Astrocyte (in vitro differentiated cells and primary cell): ENCODE data around the gene DUSP11. TPM values are rescaled to one million over a fixed set of nuclear protein-coding genes. Genes with fewer than 3 reads are reported as not detected.

Experiments
- DNase-seq: peaks from one replicate; pipeline ENCODE4 v3.0.0-alpha.2; 2010; ENCODE audit warnings: low read depth
- FAIRE-seq: peaks from 2 replicates; lab custom pipeline; 2011; peaks lifted over from hg19 to GRCh38; lab: Jason Lieb, UNC
- H2AFZ ChIP-seq: 2 replicates; pipeline ENCODE4 v1.6.0; 2012; ENCODE audit warnings: low read depth, low read length, inconsistent platforms
- H3K27ac ChIP-seq: 2 replicates; pipeline ENCODE4 v1.5.1; 2011; ENCODE audit warnings: low read depth, low read length, inconsistent platforms
- H3K27me3 ChIP-seq: 2 replicates; pipeline ENCODE4 v1.6.0; 2011; ENCODE audit warnings: low read length, inconsistent platforms; ENCODE audit not compliant: insufficient read depth
- H3K36me3 ChIP-seq: 2 replicates; pipeline ENCODE4 v1.5.1; 2011; ENCODE audit warnings: low read length, inconsistent platforms; ENCODE audit not compliant: insufficient read depth
- H3K4me1 ChIP-seq: 2 replicates; pipeline ENCODE4 v1.5.1; 2011; ENCODE audit warnings: low read length, inconsistent platforms; ENCODE audit not compliant: insufficient read depth
- H3K4me2 ChIP-seq: 2 replicates; pipeline ENCODE4 v1.6.0; 2012; ENCODE audit warnings: low read length, inconsistent platforms
- H3K4me3 ChIP-seq: 2 replicates; pipeline ENCODE4 v1.5.1; 2011; ENCODE audit warnings: low read depth, mild to moderate bottlenecking, low read length, inconsistent platforms; ENCODE audit not compliant: insufficient read depth
- H3K79me2 ChIP-seq: 2 replicates; pipeline ENCODE4 v1.6.0; 2012; ENCODE audit warnings: mild to moderate bottlenecking, low read length, inconsistent platforms; ENCODE audit not compliant: insufficient read depth
- H3K9ac ChIP-seq: 2 replicates; pipeline ENCODE4 v1.6.0; 2012; ENCODE audit warnings: mild to moderate bottlenecking, low read length, inconsistent platforms
- H3K9me3 ChIP-seq: 2 replicates; pipeline ENCODE4 v1.5.1; 2012; ENCODE audit warnings: low read depth, mild to moderate bottlenecking, low read length, inconsistent platforms; ENCODE audit not compliant: insufficient read depth
- H4K20me1 ChIP-seq: 2 replicates; pipeline ENCODE4 v1.6.0; 2012; ENCODE audit warnings: low read length, inconsistent platforms; ENCODE audit not compliant: insufficient read depth
- H3K27ac Mint-ChIP-seq: one replicate; pipeline ENCODE4 v1.8.0; 2021; ENCODE audit warnings: mild to moderate bottlenecking, mixed read lengths; ENCODE audit not compliant: unreplicated experiment
- H3K27me3 Mint-ChIP-seq: one replicate; pipeline ENCODE4 v1.8.0; 2021; ENCODE audit warnings: low read depth, mixed read lengths; ENCODE audit not compliant: unreplicated experiment
- H3K36me3 Mint-ChIP-seq: one replicate; pipeline ENCODE4 v1.8.0; 2021; ENCODE audit warnings: low read depth, mixed read lengths; ENCODE audit not compliant: unreplicated experiment
- H3K4me1 Mint-ChIP-seq: one replicate; pipeline ENCODE4 v1.8.0; 2021; ENCODE audit warnings: low read depth, mixed read lengths; ENCODE audit not compliant: unreplicated experiment
- H3K4me3 Mint-ChIP-seq: one replicate; pipeline ENCODE4 v1.8.0; 2021; ENCODE audit warnings: mild to moderate bottlenecking, moderate library complexity, mixed read lengths; ENCODE audit not compliant: unreplicated experiment
- H3K9me3 Mint-ChIP-seq: one replicate; pipeline ENCODE4 v1.8.0; 2021; ENCODE audit warnings: mild to moderate bottlenecking, mixed read lengths; ENCODE audit not compliant: unreplicated experiment
- EZH2 ChIP-seq: IDR thresholded peaks from 2 replicates; pipeline ENCODE4 v1.6.1; 2012; ENCODE audit warnings: mild to moderate bottlenecking, low read length, inconsistent platforms; ENCODE audit not compliant: insufficient read depth
- total RNA-seq: library from RNA; stranded (reverse); gene quantifications from 2 replicates; pipeline ENCODE4 v1.2.1, GENCODE V29; 2021
- TF ChIP-seq, protein P1 (sequence below): IDR thresholded peaks from 2 replicates; pipeline ENCODE4 v1.5.1; 2011; ENCODE audit warnings: low read depth, mild to moderate bottlenecking, inconsistent platforms, low read length, moderate library complexity; ENCODE audit not compliant: insufficient read depth

DUSP11 gene
- total RNA-seq, 1 donor from 2014 or later = 39.6 TPM

GRCh38 chr2:73740767-73741166 lies 39.1 kb downstream of the DUSP11 start:
- H3K27me3 Mint-ChIP-seq = no peaks in the 10 kb centered on the region
- H3K27me3 ChIP-seq = no peaks in the 10 kb centered on the region
- peaks cover 29% of the 10 kb centered on the region for H3K36me3 Mint-ChIP-seq
- H3K79me2 ChIP-seq = peaks cover 10% of the 10 kb centered on the region
- FAIRE-seq (no peak), DNase-seq (no peak)
- no peaks in the 10 kb centered on the region for H3K9me3 ChIP-seq
- no peaks in the 10 kb centered on the region for H4K20me1 ChIP-seq
- no peak overlapping the region for H3K4me2 ChIP-seq
- no peak overlapping the region for H3K4me3 Mint-ChIP-seq
- TF ChIP-seq, protein P1, sequence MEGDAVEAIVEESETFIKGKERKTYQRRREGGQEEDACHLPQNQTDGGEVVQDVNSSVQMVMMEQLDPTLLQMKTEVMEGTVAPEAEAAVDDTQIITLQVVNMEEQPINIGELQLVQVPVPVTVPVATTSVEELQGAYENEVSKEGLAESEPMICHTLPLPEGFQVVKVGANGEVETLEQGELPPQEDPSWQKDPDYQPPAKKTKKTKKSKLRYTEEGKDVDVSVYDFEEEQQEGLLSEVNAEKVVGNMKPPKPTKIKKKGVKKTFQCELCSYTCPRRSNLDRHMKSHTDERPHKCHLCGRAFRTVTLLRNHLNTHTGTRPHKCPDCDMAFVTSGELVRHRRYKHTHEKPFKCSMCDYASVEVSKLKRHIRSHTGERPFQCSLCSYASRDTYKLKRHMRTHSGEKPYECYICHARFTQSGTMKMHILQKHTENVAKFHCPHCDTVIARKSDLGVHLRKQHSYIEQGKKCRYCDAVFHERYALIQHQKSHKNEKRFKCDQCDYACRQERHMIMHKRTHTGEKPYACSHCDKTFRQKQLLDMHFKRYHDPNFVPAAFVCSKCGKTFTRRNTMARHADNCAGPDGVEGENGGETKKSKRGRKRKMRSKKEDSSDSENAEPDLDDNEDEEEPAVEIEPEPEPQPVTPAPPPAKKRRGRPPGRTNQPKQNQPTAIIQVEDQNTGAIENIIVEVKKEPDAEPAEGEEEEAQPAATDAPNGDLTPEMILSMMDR = no peak
- TF ChIP-seq EZH2 = no peak
- H3K27ac Mint-ChIP-seq = no peak overlapping the region
- H3K9me3 Mint-ChIP-seq = no peaks in the 10 kb centered on the region
- H3K4me1 Mint-ChIP-seq = peaks cover 2% of the 10 kb centered on the region
- no peak overlapping the region for H3K27ac ChIP-seq
- peaks cover 3% of the 10 kb centered on the region for H3K36me3 ChIP-seq
- H3K4me3 ChIP-seq = no peak overlapping the region
- peaks cover 2% of the 10 kb centered on the region for H3K4me1 ChIP-seq
- no peak overlapping the region for H2AFZ ChIP-seq
- no peak overlapping the region for H3K9ac ChIP-seq

- no peak overlapping the region for H3K9ac ChIP-seq
- peaks cover 26% of the 10 kb centered on the region for H3K36me3 Mint-ChIP-seq
- peaks cover 17% of the 10 kb centered on the region for H3K79me2 ChIP-seq
- no peaks in the 10 kb centered on the region for H3K9me3 ChIP-seq
- H3K4me3 ChIP-seq = no peak overlapping the region
- peaks cover 2% of the 10 kb centered on the region for H3K4me1 Mint-ChIP-seq
- no peak for FAIRE-seq
- no peak overlapping the region for H3K4me3 Mint-ChIP-seq
- no peaks in the 10 kb centered on the region for H4K20me1 ChIP-seq
- H2AFZ ChIP-seq = no peak overlapping the region
- peaks cover 2% of the 10 kb centered on the region for H3K4me1 ChIP-seq
- no peaks in the 10 kb centered on the region for H3K9me3 Mint-ChIP-seq
- H3K27me3 Mint-ChIP-seq = no peaks in the 10 kb centered on the region
- H3K36me3 ChIP-seq = peaks cover 3% of the 10 kb centered on the region
- no peak overlapping the region for H3K4me2 ChIP-seq
- H3K27ac ChIP-seq = no peak overlapping the region
- no peak for DNase-seq
- H3K27ac Mint-ChIP-seq = no peak overlapping the region
- TF ChIP-seq, protein P1 = no peak
- no peak for TF ChIP-seq EZH2
- H3K27me3 ChIP-seq = no peaks in the 10 kb centered on the region
These were observed 40.8 kb downstream of the DUSP11 start for GRCh38 chr2:73739101-73739500.
